Nephron (organoid): ENCODE data around the gene UBASH3B.

ENCODE experiments used
- H3K27ac Mint-ChIP-seq, 3 experiments: 2 replicates each; pipeline ENCODE4 v1.8.0; 2020; ENCODE audit warnings: mixed read lengths in 3 of 3, mild to moderate bottlenecking in 2 of 3, moderate library complexity in 1 of 3
- H3K27me3 Mint-ChIP-seq: 2 replicates; pipeline ENCODE4 v1.8.0; 2021; ENCODE audit warnings: low read depth, mild to moderate bottlenecking, moderate library complexity, mixed read lengths
- H3K36me3 Mint-ChIP-seq: 2 replicates; pipeline ENCODE4 v1.8.0; 2020; ENCODE audit warnings: low read depth, mixed read lengths
- H3K4me1 Mint-ChIP-seq: 2 replicates; pipeline ENCODE4 v1.8.0; 2020; ENCODE audit warnings: mixed read lengths
- H3K4me3 Mint-ChIP-seq, 3 experiments: 2 replicates each; pipeline ENCODE4 v1.8.0; 2020; ENCODE audit warnings: mild to moderate bottlenecking in 3 of 3, mixed read lengths in 3 of 3, moderate library complexity in 2 of 3
- H3K9me3 Mint-ChIP-seq: 2 replicates; pipeline ENCODE4 v1.8.0; 2020; ENCODE audit warnings: mixed read lengths
- TF ChIP-seq, protein P1 (sequence below), 3 experiments: fragments of 200-600 bp; sonication (generic); IDR thresholded peaks; one replicate each; pipeline ENCODE4 v1.5.0; 2021; ENCODE audit warnings: antibody characterized with exemption in 3 of 3; ENCODE audit not compliant: unreplicated experiment in 3 of 3

UBASH3B gene

DNA sequence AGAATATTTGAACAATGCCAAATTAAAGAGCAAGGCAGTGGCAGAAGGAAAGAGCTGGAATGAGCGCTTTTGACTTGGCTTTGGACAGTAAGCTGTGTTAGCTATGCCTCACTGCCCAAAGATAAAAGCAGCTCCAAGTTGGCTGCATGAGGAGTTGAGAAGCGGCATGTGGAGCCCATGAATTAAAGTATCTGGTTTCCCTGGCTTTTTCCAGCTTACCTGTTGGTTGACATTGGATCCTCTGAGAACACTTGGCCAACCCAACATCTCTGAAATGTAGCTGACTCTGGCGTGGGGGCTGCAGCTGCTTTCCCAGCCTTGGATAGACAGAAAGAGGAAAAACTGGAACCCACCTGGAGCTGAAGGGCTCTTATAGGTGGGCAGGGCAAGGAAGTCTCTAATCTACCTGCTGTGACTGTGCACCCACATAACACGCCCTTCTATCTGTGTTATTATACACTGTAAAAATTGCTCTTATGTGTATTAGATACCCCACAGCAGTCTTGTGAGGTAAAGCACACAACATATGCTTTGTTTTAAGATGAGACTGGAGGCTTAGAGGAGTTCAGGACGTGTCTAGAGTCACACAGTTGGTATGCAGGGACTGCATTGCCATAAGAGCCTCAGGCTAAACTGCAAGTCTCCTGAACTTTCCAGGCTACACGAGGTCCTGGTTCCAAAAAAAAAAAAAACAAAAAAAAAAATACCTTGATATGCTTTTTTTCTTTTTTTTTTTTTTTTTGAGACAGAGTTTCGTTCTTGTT lies 5.8 kb downstream of the UBASH3B start:
- H3K27me3 Mint-ChIP-seq, result peaks cover 56% of the 10 kb centered on the region
- peaks cover 3% of the 10 kb centered on the region for H3K9me3 Mint-ChIP-seq
- no peak overlapping the region for H3K27ac Mint-ChIP-seq
- TF ChIP-seq, protein P1, sequence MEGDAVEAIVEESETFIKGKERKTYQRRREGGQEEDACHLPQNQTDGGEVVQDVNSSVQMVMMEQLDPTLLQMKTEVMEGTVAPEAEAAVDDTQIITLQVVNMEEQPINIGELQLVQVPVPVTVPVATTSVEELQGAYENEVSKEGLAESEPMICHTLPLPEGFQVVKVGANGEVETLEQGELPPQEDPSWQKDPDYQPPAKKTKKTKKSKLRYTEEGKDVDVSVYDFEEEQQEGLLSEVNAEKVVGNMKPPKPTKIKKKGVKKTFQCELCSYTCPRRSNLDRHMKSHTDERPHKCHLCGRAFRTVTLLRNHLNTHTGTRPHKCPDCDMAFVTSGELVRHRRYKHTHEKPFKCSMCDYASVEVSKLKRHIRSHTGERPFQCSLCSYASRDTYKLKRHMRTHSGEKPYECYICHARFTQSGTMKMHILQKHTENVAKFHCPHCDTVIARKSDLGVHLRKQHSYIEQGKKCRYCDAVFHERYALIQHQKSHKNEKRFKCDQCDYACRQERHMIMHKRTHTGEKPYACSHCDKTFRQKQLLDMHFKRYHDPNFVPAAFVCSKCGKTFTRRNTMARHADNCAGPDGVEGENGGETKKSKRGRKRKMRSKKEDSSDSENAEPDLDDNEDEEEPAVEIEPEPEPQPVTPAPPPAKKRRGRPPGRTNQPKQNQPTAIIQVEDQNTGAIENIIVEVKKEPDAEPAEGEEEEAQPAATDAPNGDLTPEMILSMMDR (IDR thresholded peaks at IDR 0.05; ENCODE audit: unreplicated experiment in 3 of 3), result no peak
- H3K36me3 Mint-ChIP-seq, result no peaks in the 10 kb centered on the region
- peaks cover 12% of the 10 kb centered on the region for H3K4me1 Mint-ChIP-seq
- H3K4me3 Mint-ChIP-seq, result no peak overlapping the region

DNA sequence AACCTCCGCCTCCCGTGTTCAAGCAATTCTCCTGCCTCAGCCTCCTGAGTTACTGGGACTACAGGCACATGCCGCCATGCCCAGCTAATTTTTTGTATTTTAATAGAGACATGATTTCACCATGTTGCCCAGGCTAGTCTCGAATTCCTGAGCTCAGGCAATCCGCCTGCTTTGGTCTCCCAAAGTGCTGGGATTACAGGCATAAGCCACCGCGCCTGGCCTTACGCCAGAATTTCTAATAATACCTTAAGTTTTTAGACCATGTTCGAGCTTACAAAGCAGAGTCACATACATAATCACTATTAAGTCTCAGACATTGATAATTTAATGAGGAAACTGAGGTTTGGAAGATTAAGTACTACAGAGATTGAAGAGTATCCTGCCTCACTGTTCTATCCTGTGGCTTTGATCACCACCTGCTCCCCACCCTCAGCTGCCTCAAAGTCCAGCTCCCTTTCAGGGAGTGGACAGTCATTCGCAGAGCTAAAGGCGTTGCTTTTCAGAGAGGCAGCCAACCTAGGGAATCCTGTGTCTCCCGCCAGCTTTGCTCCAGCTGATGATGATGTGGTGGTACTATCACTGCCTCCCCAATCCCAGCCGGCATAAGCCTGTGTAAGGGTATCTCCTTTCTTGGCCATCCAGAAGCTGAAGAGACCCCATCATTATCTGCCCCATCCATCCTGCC lies 7.7 kb downstream of the UBASH3B start:
- H3K36me3 Mint-ChIP-seq, result no peaks in the 10 kb centered on the region
- peaks cover 12% of the 10 kb centered on the region for H3K4me1 Mint-ChIP-seq
- H3K27me3 Mint-ChIP-seq, result peaks cover 42% of the 10 kb centered on the region
- peaks cover 3% of the 10 kb centered on the region for H3K9me3 Mint-ChIP-seq
- TF ChIP-seq, protein P1 (IDR thresholded peaks at IDR 0.05; ENCODE audit: unreplicated experiment in 3 of 3), result no peak
- no peak overlapping the region for H3K27ac Mint-ChIP-seq
- no peak overlapping the region for H3K4me3 Mint-ChIP-seq

DNA sequence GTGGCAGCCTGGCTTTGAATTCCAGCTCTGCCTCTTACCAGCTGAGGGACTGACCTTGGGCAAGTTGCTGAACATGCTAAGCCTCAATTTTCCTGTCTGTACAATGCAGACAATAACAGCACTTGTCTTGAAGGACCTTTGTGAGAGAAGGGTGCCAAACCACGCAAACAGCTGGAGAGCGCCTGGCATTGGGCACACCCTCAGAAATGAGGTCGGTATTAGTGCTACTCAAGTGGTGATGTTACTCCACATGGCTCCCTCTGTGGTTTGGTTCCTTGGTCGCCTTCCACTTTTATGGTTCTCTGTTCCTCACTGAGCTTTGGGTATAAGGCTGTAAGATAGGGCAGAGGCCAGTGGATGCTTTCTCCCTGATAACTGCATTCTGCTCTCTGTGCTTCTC lies 8.2 kb downstream of the UBASH3B start:
- Mint-ChIP-seq H3K27ac (no peak overlapping the region), H3K9me3 (peaks cover 3% of the 10 kb centered on the region), H3K4me1 (peaks cover 12% of the 10 kb centered on the region), H3K36me3 (no peaks in the 10 kb centered on the region), H3K4me3 (no peak overlapping the region), H3K27me3 (peaks cover 41% of the 10 kb centered on the region)
- TF ChIP-seq, protein P1 (IDR thresholded peaks at IDR 0.05; ENCODE audit: unreplicated experiment in 3 of 3), result no peak

DNA sequence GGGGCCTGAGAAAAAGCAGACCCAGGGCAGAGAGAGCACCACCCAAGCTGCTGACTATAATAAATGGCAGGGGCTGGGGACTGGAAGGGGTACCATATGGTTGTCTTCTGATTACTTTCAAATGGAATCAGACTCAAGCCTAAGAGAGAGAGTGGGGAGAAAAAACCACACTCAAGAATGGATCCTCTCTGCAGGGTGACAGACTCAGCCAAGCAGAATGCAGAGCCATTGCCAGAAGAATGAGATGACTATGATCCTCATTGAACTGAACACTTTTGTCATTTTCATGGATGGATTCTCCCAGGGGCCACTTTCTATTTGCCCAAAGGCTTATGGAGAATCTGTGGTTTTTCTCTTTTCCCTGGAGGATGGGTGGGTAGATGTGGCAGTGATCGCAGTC lies 8.7 kb downstream of the UBASH3B start:
- Mint-ChIP-seq H3K27ac (no peak overlapping the region), H3K36me3 (peaks cover 2% of the 10 kb centered on the region), H3K4me3 (no peak overlapping the region), H3K27me3 (peaks cover 37% of the 10 kb centered on the region), H3K4me1 (peaks cover 12% of the 10 kb centered on the region), H3K9me3 (peaks cover 2% of the 10 kb centered on the region)
- TF ChIP-seq, protein P1 (IDR thresholded peaks at IDR 0.05; ENCODE audit: unreplicated experiment in 3 of 3), result no peak

DNA sequence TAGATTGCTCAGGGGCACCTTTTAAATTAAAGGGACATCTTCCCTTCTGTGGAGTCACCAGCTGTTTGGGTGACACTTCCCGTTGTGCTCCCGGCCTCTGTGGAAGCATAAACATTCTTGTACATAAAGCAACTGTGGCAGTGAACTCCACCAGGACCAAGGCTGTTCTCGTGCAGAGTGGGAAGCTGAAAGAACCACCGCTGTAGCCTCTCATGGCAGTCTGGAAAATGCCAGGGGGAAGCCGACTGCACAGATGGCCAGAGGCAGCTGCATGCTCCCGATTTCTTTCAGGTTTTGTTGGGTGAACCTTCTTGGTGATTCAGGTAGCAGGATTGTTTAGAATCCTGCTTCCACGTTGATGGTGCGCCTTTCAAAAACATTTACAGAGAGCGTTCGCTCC lies 10.3 kb downstream of the UBASH3B start:
- no peak overlapping the region for H3K27ac Mint-ChIP-seq
- peaks cover 4% of the 10 kb centered on the region for H3K4me1 Mint-ChIP-seq
- H3K27me3 Mint-ChIP-seq, result peaks cover 26% of the 10 kb centered on the region
- H3K36me3 Mint-ChIP-seq, result peaks cover 5% of the 10 kb centered on the region
- peaks cover 5% of the 10 kb centered on the region for H3K9me3 Mint-ChIP-seq
- H3K4me3 Mint-ChIP-seq, result no peak overlapping the region
- TF ChIP-seq, protein P1 (IDR thresholded peaks at IDR 0.05; ENCODE audit: unreplicated experiment in 3 of 3), result no peak
